Measurements from ENCODE around the gene ZBTB20.

GRCh38 chr3:114671741-114672510 is 475.2 kb downstream of the ZBTB20 start:
- TF ChIP-seq, protein P1, sequence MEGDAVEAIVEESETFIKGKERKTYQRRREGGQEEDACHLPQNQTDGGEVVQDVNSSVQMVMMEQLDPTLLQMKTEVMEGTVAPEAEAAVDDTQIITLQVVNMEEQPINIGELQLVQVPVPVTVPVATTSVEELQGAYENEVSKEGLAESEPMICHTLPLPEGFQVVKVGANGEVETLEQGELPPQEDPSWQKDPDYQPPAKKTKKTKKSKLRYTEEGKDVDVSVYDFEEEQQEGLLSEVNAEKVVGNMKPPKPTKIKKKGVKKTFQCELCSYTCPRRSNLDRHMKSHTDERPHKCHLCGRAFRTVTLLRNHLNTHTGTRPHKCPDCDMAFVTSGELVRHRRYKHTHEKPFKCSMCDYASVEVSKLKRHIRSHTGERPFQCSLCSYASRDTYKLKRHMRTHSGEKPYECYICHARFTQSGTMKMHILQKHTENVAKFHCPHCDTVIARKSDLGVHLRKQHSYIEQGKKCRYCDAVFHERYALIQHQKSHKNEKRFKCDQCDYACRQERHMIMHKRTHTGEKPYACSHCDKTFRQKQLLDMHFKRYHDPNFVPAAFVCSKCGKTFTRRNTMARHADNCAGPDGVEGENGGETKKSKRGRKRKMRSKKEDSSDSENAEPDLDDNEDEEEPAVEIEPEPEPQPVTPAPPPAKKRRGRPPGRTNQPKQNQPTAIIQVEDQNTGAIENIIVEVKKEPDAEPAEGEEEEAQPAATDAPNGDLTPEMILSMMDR (IDR thresholded peaks at IDR 0.05) = no peak
- no peak for TF ChIP-seq POLR2A (IDR thresholded peaks at IDR 0.05)

Data from right lobe of liver (tissue), 4 donors.